HepG2 (cell line): ENCODE results near the gene ECT2. TPM values are rescaled to one million over a fixed set of nuclear protein-coding genes. Genes with fewer than 3 reads are reported as not detected.
A peak's percentile ranks its signal among the peaks of the same experiment; 100 is the strongest.

Experiments used
- BRD4 ChIP-seq: sonication (generic); formaldehyde crosslinking; IDR thresholded peaks from 2 replicates; pipeline ENCODE4 v1.4.0; 2020; ENCODE audit warnings: missing genetic modification reagents
- DNMT3B ChIP-seq: conservative IDR thresholded peaks from 2 replicates; pipeline ENCODE4 v1.6.1; 2016; ENCODE audit warnings: missing biosample characterization, control low read depth
- ETV5 ChIP-seq: IDR thresholded peaks from 2 replicates; pipeline ENCODE4 v1.6.1; 2018; ENCODE audit warnings: missing biosample characterization, missing genetic modification reagents, inconsistent platforms, borderline replicate concordance
- FOSL2 ChIP-seq: sonication (generic); formaldehyde crosslinking; IDR thresholded peaks from 2 replicates; pipeline ENCODE4 v1.4.0; 2020; ENCODE audit warnings: missing genetic modification reagents
- GTF3A ChIP-seq: sonication (generic); formaldehyde crosslinking; conservative IDR thresholded peaks from 2 replicates; pipeline ENCODE4 v1.4.0; 2020; ENCODE audit warnings: mild to moderate bottlenecking, missing genetic modification reagents
- MIER2 ChIP-seq: IDR thresholded peaks from 2 replicates; pipeline ENCODE4 v1.6.1; 2016; ENCODE audit warnings: missing biosample characterization, missing genetic modification reagents
- NCOA2 ChIP-seq: sonication (generic); formaldehyde crosslinking; IDR thresholded peaks from 2 replicates; pipeline ENCODE4 v1.8.0; 2022; ENCODE audit warnings: inconsistent platforms
- NRL ChIP-seq: sonication (generic); formaldehyde crosslinking; IDR thresholded peaks from 2 replicates; pipeline ENCODE4 v1.5.0; 2020; ENCODE audit warnings: missing genetic modification reagents, mild to moderate bottlenecking, moderate library complexity, borderline replicate concordance
- PRMT3 ChIP-seq: sonication (generic); formaldehyde crosslinking; IDR thresholded peaks from 2 replicates; pipeline ENCODE4 v1.8.1; 2022; ENCODE audit warnings: low read depth, mild to moderate bottlenecking, moderate library complexity, missing genetic modification reagents, borderline replicate concordance
- RFXAP ChIP-seq: sonication (generic); formaldehyde crosslinking; IDR thresholded peaks from 2 replicates; pipeline ENCODE4 v1.4.0; 2020; ENCODE audit warnings: missing genetic modification reagents, borderline replicate concordance
- SAP130 ChIP-seq: IDR thresholded peaks from 2 replicates; pipeline ENCODE4 v1.6.1; 2016; ENCODE audit warnings: low read depth
- SP1 ChIP-seq, 2 experiments: fragments of 450-650 bp in 1 of 2; sonication (generic) in 1 of 2; formaldehyde crosslinking in 1 of 2; IDR thresholded peaks; 2 replicates each; pipeline versions ENCODE4 v1.4.0 to v1.6.1; 2016 to 2020; ENCODE audit warnings: missing genetic modification reagents in 1 of 2
- TBL1XR1 ChIP-seq: fragments of 150-350 bp; IDR thresholded peaks from 2 replicates; pipeline ENCODE4 v1.6.1; 2014; ENCODE audit warnings: borderline replicate concordance, low read length; ENCODE audit not compliant: partially characterized antibody
- TEAD3 ChIP-seq: optimal IDR thresholded peaks from 2 replicates; pipeline ENCODE3; 2016; ENCODE audit warnings: borderline replicate concordance
- TFE3 ChIP-seq: IDR thresholded peaks from 2 replicates; pipeline ENCODE4 v1.6.1; 2016
- ZGPAT ChIP-seq: IDR thresholded peaks from 2 replicates; pipeline ENCODE4 v1.6.1; 2016; ENCODE audit warnings: mild to moderate bottlenecking
- ZNF382 ChIP-seq: sonication (generic); formaldehyde crosslinking; IDR thresholded peaks from 2 replicates; pipeline ENCODE4 v1.5.0; 2020; ENCODE audit warnings: missing genetic modification reagents, mild to moderate bottlenecking, borderline replicate concordance
- polyA plus RNA-seq, 8 experiments: library from polyadenylated mRNA; depleted of rRNA in 3 of 8; stranded (reverse) in 7 of 8; unstranded in 1 of 8; fragments of >200 nt; fragmentation: Illumina TruSeq in 4 of 8; extraction: Trizol in 4 of 8; gene quantifications; 2 replicates each; pipeline versions ENCODE4 v1.2.1 to v1.2.3, GENCODE V29; 2011 to 2016; ENCODE audit warnings: low read depth in 4 of 8, missing spikeins in 1 of 8, mixed read lengths in 1 of 8; ENCODE audit not compliant: insufficient read depth in 1 of 8
- total RNA-seq, 5 experiments: library from RNA; depleted of rRNA; stranded (reverse); fragments of >200 nt; fragmentation: Illumina TruSeq; extraction: Trizol; gene quantifications; 2 replicates each; pipeline ENCODE4 v1.2.3, GENCODE V29; 2016; ENCODE audit warnings: low read depth in 1 of 5
- TF ChIP-seq, protein P1 (sequence below): IDR thresholded peaks from 2 replicates; pipeline ENCODE4 v1.6.1; 2012; ENCODE audit warnings: low read depth, low read length, improper control_type of control experiment
- TF ChIP-seq, protein P2 (sequence below): sonication (generic); formaldehyde crosslinking; IDR thresholded peaks from 2 replicates; pipeline ENCODE4 v1.4.0; 2020; ENCODE audit warnings: missing genetic modification reagents
- TF ChIP-seq, protein P3 (sequence below): sonication (generic); formaldehyde crosslinking; IDR thresholded peaks from 2 replicates; pipeline ENCODE4 v1.5.0; 2020; ENCODE audit warnings: missing genetic modification reagents, mild to moderate bottlenecking, borderline replicate concordance

ECT2 gene
- total and polyA plus RNA-seq, 2 of the 13 experiments (the other 11 are each of a cell fraction or from before 2014, with no cell fraction given): 21.6 to 52.0 TPM

DNA sequence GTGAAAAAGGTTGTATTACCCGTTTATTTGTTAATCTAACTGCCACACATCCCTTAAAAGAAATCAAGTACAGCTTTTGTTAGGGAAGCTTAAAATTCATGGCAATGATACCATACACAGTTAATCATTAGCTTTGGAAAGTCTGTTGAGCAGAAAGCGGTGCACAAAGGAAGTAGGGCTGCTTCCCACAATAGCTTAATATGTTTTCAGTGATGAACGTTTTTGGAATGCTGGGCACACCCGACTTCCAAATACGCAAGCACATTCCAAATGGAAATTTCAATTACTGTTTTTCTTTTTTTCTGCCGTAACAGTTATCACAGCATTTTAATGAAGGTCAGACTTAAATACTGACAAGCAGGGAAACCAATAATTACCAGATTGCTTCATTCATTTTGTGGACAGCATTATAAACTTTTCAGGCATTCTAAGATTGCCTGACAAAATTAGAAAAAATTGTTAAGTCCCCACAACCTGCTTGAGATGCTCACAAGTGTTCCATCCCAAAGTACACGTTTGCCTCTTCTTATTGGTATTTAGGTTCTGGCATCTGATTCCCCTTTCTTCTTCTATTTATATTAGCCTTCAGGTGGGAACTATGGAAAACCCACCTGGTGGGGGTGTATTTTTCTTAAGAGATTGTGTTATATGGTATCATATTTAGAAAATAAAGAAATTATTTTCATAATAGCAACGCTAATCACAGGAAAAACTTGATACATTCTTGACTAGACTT is 1.1 kb upstream of the ECT2 start (continued):
- TF ChIP-seq SP1 (IDR thresholded peaks at IDR 0.05): no peak
- TF ChIP-seq SP1 (CRISPR knock-in tag; IDR thresholded peaks at IDR 0.05): no peak
- peak; percentile 60 for TF ChIP-seq SAP130 (CRISPR knock-in tag)
- TF ChIP-seq RFXAP (CRISPR knock-in tag): no peak
- TF ChIP-seq ETV5: peak; percentile 60; the same call in 1 of the 2 replicates
- TF ChIP-seq, protein P1, sequence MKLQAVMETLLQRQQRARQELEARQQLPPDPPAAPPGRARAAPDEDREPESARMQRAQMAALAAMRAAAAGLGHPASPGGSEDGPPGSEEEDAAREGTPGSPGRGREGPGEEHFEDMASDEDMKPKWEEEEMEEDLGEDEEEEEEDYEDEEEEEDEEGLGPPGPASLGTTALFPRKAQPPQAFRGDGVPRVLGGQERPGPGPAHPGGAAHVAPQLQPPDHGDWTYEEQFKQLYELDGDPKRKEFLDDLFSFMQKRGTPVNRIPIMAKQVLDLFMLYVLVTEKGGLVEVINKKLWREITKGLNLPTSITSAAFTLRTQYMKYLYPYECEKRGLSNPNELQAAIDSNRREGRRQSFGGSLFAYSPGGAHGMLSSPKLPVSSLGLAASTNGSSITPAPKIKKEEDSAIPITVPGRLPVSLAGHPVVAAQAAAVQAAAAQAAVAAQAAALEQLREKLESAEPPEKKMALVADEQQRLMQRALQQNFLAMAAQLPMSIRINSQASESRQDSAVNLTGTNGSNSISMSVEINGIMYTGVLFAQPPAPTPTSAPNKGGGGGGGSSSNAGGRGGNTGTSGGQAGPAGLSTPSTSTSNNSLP: peak; percentile 27; the same call in 1 of the 2 replicates
- TF ChIP-seq, protein P2, sequence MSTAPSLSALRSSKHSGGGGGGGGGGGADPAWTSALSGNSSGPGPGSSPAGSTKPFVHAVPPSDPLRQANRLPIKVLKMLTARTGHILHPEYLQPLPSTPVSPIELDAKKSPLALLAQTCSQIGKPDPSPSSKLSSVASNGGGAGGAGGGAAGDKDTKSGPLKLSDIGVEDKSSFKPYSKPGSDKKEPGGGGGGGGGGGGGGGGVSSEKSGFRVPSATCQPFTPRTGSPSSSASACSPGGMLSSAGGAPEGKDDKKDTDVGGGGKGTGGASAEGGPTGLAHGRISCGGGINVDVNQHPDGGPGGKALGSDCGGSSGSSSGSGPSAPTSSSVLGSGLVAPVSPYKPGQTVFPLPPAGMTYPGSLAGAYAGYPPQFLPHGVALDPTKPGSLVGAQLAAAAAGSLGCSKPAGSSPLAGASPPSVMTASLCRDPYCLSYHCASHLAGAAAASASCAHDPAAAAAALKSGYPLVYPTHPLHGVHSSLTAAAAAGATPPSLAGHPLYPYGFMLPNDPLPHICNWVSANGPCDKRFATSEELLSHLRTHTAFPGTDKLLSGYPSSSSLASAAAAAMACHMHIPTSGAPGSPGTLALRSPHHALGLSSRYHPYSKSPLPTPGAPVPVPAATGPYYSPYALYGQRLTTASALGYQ (CRISPR knock-in tag): peak; percentile 28; the same call in 1 of the 2 replicates
- no peak for TF ChIP-seq TBL1XR1
- no peak for TF ChIP-seq NRL (CRISPR knock-in tag)
- no peak for TF ChIP-seq BRD4 (CRISPR knock-in tag)
- peak; percentile 81 for TF ChIP-seq TEAD3
- TF ChIP-seq ZNF382: no peak
- TF ChIP-seq NCOA2 (CRISPR knock-in tag): peak; percentile 49; the same call in 1 of the 2 replicates
- TF ChIP-seq, protein P3, sequence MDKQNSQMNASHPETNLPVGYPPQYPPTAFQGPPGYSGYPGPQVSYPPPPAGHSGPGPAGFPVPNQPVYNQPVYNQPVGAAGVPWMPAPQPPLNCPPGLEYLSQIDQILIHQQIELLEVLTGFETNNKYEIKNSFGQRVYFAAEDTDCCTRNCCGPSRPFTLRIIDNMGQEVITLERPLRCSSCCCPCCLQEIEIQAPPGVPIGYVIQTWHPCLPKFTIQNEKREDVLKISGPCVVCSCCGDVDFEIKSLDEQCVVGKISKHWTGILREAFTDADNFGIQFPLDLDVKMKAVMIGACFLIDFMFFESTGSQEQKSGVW (CRISPR knock-in tag): no peak
- TF ChIP-seq GTF3A (CRISPR knock-in tag): no peak
- 0 out of 2 replicates have a peak, but pooled peaks have one; percentile 41 for TF ChIP-seq DNMT3B (CRISPR knock-in tag)
- peak; percentile 71 for TF ChIP-seq FOSL2
- no peak for TF ChIP-seq TFE3 (CRISPR knock-in tag)
- no peak for TF ChIP-seq MIER2
- no peak for TF ChIP-seq PRMT3 (CRISPR knock-in tag)
- peak; percentile 43; the same call in 1 of the 2 replicates for TF ChIP-seq ZGPAT (CRISPR knock-in tag)
